WTC11 (cell line): ENCODE results near the gene NUDCD3. TPM values are rescaled to one million over a fixed set of nuclear protein-coding genes. Genes with fewer than 3 reads are reported as not detected.

ENCODE experiments used
- ATAC-seq: fragments of 200-7000 bp; cut with Tn5 transposase; 2 replicates; pipeline ENCODE4 v1.10.0; 2021; ENCODE audit warnings: mild to moderate bottlenecking, moderate library complexity
- CTCF ChIA-PET: fragments of 300-600 bp; sonication (Branson Sonifier 250); formaldehyde crosslinking; loops from one replicate; lab custom pipeline; 2021; ENCODE audit warnings: antibody characterized with exemption; lab: Charles Lee
- POLR2A ChIA-PET: fragments of 350-600 bp; sonication (Branson Sonifier 250); formaldehyde crosslinking; loops from one replicate; lab custom pipeline; 2021; ENCODE audit warnings: antibody characterized with exemption; lab: Charles Lee
- DNase-seq: peaks from one replicate; pipeline ENCODE4 v3.0.0; 2021; ENCODE audit warnings: low spot score
- H3K27ac Mint-ChIP-seq: 2 replicates; pipeline ENCODE4 v1.8.0; 2021; ENCODE audit warnings: mixed read lengths
- H3K27me3 Mint-ChIP-seq: 2 replicates; pipeline ENCODE4 v1.8.0; 2021; ENCODE audit warnings: low read depth, mild to moderate bottlenecking, moderate library complexity, mixed read lengths
- H3K36me3 Mint-ChIP-seq: 2 replicates; pipeline ENCODE4 v1.8.0; 2021; ENCODE audit warnings: mixed read lengths
- H3K4me1 Mint-ChIP-seq: 2 replicates; pipeline ENCODE4 v1.8.0; 2022; ENCODE audit warnings: mixed read lengths
- H3K4me3 Mint-ChIP-seq: 2 replicates; pipeline ENCODE4 v1.8.0; 2021; ENCODE audit warnings: mild to moderate bottlenecking, moderate library complexity, mixed read lengths
- H3K9me3 Mint-ChIP-seq: 2 replicates; pipeline ENCODE4 v1.8.0; 2021; ENCODE audit warnings: mixed read lengths
- FOXJ3 ChIP-seq: sonication (generic); formaldehyde crosslinking; IDR thresholded peaks from 2 replicates; pipeline ENCODE4 v1.9.0; 2021; ENCODE audit warnings: missing genetic modification reagents, mild to moderate bottlenecking, borderline replicate concordance
- GABPB1 ChIP-seq: sonication (generic); formaldehyde crosslinking; IDR thresholded peaks from 2 replicates; pipeline ENCODE4 v1.8.1; 2023; ENCODE audit warnings: mild to moderate bottlenecking, missing genetic modification reagents
- GRHL2 ChIP-seq: fragments of 250-450 bp; sonication (Bioruptor Pico); IDR thresholded peaks from 2 replicates; pipeline ENCODE4 v1.8.0; 2022; ENCODE audit warnings: mild to moderate bottlenecking, moderate library complexity; ENCODE audit not compliant: insufficient replicate concordance, severe bottlenecking
- NFE2L1 ChIP-seq: sonication (generic); formaldehyde crosslinking; IDR thresholded peaks from 2 replicates; pipeline ENCODE4 v1.8.1; 2023; ENCODE audit warnings: missing genetic modification reagents
- NR3C1 ChIP-seq: sonication (generic); formaldehyde crosslinking; conservative IDR thresholded peaks from 2 replicates; pipeline ENCODE4 v1.8.1; 2023; ENCODE audit warnings: low read depth, mild to moderate bottlenecking, missing genetic modification reagents
- PRRX2 ChIP-seq: fragments of 250-450 bp; sonication (Bioruptor Pico); IDR thresholded peaks from 2 replicates; pipeline ENCODE4 v1.8.0; 2021; ENCODE audit warnings: mild to moderate bottlenecking
- RORB ChIP-seq: fragments of 250-450 bp; sonication (Bioruptor Pico); IDR thresholded peaks from 2 replicates; pipeline ENCODE4 v1.9.0; 2021; ENCODE audit warnings: mild to moderate bottlenecking
- SMAD3 ChIP-seq: sonication (generic); formaldehyde crosslinking; IDR thresholded peaks from 2 replicates; pipeline ENCODE4 v1.8.0; 2022; ENCODE audit warnings: missing genetic modification reagents, mild to moderate bottlenecking, borderline replicate concordance
- ZNF423 ChIP-seq: fragments of 250-450 bp; sonication (Bioruptor Pico); IDR thresholded peaks from 2 replicates; pipeline ENCODE4 v2.1.2; 2022; ENCODE audit warnings: mild to moderate bottlenecking, moderate library complexity
- total RNA-seq: library from RNA; stranded (reverse); gene quantifications from 3 replicates; pipeline ENCODE4 v1.2.3, GENCODE V29; 2021
- TF ChIP-seq, protein P1 (sequence below): sonication (generic); formaldehyde crosslinking; IDR thresholded peaks from 2 replicates; pipeline ENCODE4 v1.8.1; 2023; ENCODE audit warnings: mild to moderate bottlenecking, missing genetic modification reagents, borderline replicate concordance
- TF ChIP-seq, protein P2 (sequence below): sonication (generic); formaldehyde crosslinking; IDR thresholded peaks from 2 replicates; pipeline ENCODE4 v1.8.0; 2022; ENCODE audit warnings: mild to moderate bottlenecking, missing genetic modification reagents
- TF ChIP-seq, protein P3 (sequence below): fragments of 250-450 bp; sonication (Bioruptor Pico); IDR thresholded peaks from 2 replicates; pipeline ENCODE4 v2.1.2; 2022; ENCODE audit warnings: mild to moderate bottlenecking, moderate library complexity
- TF ChIP-seq, protein P4 (sequence below): fragments of 200-600 bp; IDR thresholded peaks from 2 replicates; pipeline ENCODE4 v1.8.0; 2022; ENCODE audit warnings: antibody characterized with exemption
- TF ChIP-seq, protein P5 (sequence below): sonication (generic); formaldehyde crosslinking; IDR thresholded peaks from 2 replicates; pipeline ENCODE4 v1.8.1; 2022; ENCODE audit warnings: mild to moderate bottlenecking, moderate library complexity, missing genetic modification reagents

Gene NUDCD3
- total RNA-seq, 1 experiment from 2014 or later, result 71.8 TPM

DNA sequence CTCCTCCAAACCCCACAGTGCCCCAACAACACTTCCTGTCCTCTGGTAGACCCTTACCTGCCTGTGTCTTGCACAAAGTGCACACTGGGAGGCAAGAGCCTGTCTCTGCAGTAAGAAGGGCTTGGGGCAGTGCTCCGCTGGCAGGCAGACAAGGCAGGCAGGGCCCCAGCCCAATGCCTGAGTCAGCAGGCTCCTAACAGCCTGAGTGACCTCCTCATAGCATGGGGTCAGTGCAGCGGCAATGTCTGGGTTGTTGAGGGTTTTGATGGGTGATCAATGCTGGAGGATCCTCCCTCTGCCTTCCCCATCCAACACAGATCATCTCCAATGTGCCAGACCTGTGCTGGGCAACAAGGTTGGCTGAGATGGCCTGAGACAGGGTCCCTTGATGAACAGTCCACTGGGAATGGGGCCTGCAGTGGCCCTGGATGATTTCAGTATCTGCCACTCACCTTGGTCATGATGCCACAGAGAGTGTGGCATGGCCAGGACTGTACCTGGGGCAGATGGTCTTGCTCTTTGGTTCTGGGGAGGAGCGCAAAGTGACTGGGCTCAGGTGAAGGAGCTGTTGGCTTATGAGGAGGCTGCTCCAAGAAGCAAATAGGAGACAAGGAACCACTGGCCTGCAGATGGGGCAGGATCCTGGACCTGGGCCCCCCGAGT lies 109.5 kb downstream of the NUDCD3 start (continued):
- TF ChIP-seq, protein P1, sequence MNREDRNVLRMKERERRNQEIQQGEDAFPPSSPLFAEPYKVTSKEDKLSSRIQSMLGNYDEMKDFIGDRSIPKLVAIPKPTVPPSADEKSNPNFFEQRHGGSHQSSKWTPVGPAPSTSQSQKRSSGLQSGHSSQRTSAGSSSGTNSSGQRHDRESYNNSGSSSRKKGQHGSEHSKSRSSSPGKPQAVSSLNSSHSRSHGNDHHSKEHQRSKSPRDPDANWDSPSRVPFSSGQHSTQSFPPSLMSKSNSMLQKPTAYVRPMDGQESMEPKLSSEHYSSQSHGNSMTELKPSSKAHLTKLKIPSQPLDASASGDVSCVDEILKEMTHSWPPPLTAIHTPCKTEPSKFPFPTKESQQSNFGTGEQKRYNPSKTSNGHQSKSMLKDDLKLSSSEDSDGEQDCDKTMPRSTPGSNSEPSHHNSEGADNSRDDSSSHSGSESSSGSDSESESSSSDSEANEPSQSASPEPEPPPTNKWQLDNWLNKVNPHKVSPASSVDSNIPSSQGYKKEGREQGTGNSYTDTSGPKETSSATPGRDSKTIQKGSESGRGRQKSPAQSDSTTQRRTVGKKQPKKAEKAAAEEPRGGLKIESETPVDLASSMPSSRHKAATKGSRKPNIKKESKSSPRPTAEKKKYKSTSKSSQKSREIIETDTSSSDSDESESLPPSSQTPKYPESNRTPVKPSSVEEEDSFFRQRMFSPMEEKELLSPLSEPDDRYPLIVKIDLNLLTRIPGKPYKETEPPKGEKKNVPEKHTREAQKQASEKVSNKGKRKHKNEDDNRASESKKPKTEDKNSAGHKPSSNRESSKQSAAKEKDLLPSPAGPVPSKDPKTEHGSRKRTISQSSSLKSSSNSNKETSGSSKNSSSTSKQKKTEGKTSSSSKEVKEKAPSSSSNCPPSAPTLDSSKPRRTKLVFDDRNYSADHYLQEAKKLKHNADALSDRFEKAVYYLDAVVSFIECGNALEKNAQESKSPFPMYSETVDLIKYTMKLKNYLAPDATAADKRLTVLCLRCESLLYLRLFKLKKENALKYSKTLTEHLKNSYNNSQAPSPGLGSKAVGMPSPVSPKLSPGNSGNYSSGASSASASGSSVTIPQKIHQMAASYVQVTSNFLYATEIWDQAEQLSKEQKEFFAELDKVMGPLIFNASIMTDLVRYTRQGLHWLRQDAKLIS (CRISPR knock-in tag), result no peak
- no peak for TF ChIP-seq NFE2L1
- TF ChIP-seq GRHL2 (CRISPR knock-in tag), result no peak
- no peak for TF ChIP-seq FOXJ3 (CRISPR knock-in tag)
- TF ChIP-seq, protein P2, sequence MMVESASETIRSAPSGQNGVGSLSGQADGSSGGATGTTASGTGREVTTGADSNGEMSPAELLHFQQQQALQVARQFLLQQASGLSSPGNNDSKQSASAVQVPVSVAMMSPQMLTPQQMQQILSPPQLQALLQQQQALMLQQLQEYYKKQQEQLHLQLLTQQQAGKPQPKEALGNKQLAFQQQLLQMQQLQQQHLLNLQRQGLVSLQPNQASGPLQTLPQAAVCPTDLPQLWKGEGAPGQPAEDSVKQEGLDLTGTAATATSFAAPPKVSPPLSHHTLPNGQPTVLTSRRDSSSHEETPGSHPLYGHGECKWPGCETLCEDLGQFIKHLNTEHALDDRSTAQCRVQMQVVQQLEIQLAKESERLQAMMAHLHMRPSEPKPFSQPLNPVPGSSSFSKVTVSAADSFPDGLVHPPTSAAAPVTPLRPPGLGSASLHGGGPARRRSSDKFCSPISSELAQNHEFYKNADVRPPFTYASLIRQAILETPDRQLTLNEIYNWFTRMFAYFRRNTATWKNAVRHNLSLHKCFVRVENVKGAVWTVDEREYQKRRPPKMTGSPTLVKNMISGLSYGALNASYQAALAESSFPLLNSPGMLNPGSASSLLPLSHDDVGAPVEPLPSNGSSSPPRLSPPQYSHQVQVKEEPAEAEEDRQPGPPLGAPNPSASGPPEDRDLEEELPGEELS (CRISPR knock-in tag), result no peak

DNA sequence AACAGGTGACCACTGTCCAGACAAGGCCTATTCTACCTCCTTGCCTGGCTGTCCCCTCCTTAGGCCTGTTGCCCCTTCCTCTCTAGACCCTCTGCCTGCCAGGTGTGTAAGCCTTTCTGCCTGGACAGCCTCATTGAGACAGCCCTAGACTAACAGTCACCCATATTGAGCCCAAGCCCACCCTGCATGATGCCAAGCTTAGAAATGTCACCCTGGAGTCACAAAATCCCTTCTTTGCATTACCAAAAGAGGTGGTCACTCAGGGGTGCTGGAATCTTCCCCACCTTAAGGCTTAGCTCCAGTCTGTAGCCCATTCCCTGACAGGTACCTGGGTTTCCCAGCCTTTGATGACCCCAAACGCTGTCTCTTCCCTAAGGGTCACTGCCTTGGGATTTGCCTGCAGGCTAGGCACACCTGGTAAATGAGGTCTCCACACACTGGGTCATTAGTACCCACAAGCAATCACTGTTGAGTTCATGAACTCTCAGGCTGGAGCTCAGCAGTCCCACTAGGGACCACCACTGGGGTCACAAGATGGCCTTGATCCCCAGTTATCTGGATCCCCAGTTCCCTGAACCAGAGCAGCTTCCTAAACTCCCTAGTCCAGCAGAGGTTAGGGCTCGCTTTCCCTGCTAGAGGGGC lies 110.1 kb downstream of the NUDCD3 start:
- H3K27me3 Mint-ChIP-seq, result peaks cover 5% of the 10 kb centered on the region
- ATAC-seq (no peak), DNase-seq (no peak)
- peaks cover 6% of the 10 kb centered on the region; the same call in 1 of the 2 replicates for H3K36me3 Mint-ChIP-seq
- no peak overlapping the region for H3K27ac Mint-ChIP-seq
- H3K9me3 Mint-ChIP-seq, result no peaks in the 10 kb centered on the region
- no peak for TF ChIP-seq ZNF423 (CRISPR knock-in tag)
- no peak for TF ChIP-seq PRRX2 (CRISPR knock-in tag)
- TF ChIP-seq, protein P3, sequence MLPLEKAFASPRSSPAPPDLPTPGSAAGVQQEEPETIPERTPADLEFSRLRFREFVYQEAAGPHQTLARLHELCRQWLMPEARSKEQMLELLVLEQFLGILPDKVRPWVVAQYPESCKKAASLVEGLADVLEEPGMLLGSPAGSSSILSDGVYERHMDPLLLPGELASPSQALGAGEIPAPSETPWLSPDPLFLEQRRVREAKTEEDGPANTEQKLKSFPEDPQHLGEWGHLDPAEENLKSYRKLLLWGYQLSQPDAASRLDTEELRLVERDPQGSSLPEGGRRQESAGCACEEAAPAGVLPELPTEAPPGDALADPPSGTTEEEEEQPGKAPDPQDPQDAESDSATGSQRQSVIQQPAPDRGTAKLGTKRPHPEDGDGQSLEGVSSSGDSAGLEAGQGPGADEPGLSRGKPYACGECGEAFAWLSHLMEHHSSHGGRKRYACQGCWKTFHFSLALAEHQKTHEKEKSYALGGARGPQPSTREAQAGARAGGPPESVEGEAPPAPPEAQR (CRISPR knock-in tag), result no peak
- TF ChIP-seq, protein P4, sequence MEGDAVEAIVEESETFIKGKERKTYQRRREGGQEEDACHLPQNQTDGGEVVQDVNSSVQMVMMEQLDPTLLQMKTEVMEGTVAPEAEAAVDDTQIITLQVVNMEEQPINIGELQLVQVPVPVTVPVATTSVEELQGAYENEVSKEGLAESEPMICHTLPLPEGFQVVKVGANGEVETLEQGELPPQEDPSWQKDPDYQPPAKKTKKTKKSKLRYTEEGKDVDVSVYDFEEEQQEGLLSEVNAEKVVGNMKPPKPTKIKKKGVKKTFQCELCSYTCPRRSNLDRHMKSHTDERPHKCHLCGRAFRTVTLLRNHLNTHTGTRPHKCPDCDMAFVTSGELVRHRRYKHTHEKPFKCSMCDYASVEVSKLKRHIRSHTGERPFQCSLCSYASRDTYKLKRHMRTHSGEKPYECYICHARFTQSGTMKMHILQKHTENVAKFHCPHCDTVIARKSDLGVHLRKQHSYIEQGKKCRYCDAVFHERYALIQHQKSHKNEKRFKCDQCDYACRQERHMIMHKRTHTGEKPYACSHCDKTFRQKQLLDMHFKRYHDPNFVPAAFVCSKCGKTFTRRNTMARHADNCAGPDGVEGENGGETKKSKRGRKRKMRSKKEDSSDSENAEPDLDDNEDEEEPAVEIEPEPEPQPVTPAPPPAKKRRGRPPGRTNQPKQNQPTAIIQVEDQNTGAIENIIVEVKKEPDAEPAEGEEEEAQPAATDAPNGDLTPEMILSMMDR, result no peak
- no peak for TF ChIP-seq GABPB1 (CRISPR knock-in tag)
- no peak overlapping the region for H3K4me3 Mint-ChIP-seq
- no peaks in the 10 kb centered on the region for H3K4me1 Mint-ChIP-seq
- ChIA-PET POLR2A (no interaction called here), CTCF (interaction anchor here (1.0 kb wide), 1 partner anchor 31 kb away, joined by 3 read pairs; no protein-coding TSS in a partner anchor)

DNA sequence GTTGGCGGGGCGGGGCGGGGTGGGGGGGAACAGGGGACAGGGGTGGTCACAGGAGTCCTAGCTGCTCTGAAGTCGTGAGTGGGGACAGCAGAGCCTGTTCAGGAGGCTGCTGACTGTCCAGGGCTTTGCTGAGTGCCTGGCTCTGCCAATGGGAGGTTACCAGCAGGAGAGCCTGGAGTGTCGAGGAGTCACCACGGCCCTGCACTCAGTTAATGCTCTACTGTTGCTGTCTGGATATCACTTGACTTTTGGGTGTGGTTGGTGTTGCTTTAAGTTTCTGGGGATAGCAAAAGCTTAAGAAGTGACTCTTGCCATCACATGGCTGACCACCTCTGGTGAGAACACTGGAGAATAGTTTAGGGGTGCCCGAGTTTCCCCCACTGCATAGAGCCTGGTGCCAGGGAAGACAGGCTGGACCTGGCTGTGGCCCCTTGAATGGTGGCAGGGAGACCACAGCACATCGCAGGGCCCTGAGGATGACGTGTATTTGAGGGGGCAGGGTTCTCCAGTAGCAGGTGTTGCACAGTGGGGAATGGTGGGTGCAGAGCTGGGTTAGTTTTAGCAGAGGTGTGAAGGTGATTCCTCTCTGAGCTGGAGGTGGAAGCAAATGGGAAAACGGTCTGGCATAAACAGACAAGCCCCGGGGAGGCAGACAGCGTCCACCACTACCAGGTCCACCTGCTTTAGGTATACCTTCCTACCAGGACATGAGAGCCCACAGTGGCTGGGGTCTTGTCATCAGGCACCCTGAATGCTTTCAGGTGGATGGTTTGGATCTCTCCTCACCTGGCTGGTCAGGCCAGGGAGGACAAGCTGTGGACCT lies 110.9 kb downstream of the NUDCD3 start:
- Mint-ChIP-seq H3K9me3 (no peaks in the 10 kb centered on the region), H3K4me1 (no peaks in the 10 kb centered on the region), H3K4me3 (no peak overlapping the region), H3K36me3 (no peaks in the 10 kb centered on the region), H3K27ac (no peak overlapping the region), H3K27me3 (peaks cover 5% of the 10 kb centered on the region)
- no peak for DNase-seq
- TF ChIP-seq NR3C1 (CRISPR knock-in tag) (no peak), SMAD3 (CRISPR knock-in tag) (no peak), RORB (CRISPR knock-in tag) (no peak)
- TF ChIP-seq, protein P3 (CRISPR knock-in tag), result no peak
- TF ChIP-seq, protein P5, sequence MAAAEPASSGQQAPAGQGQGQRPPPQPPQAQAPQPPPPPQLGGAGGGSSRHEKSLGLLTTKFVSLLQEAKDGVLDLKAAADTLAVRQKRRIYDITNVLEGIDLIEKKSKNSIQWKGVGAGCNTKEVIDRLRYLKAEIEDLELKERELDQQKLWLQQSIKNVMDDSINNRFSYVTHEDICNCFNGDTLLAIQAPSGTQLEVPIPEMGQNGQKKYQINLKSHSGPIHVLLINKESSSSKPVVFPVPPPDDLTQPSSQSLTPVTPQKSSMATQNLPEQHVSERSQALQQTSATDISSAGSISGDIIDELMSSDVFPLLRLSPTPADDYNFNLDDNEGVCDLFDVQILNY (CRISPR knock-in tag), result no peak
- ChIA-PET POLR2A (no interaction called here), CTCF (interaction anchor here (1.0 kb wide), 1 partner anchor 31 kb away, joined by 3 read pairs; no protein-coding TSS in a partner anchor)
- ATAC-seq, result no peak
